SK-N-SH (cell line): ENCODE measurements around the gene ACAD10. TPM values are rescaled to one million over a fixed set of nuclear protein-coding genes. Genes with fewer than 3 reads are reported as not detected.

ENCODE experiments used
- CTCF ChIA-PET: fragments of 300-600, 350-600 bp; formaldehyde crosslinking; extraction: SDS; loops from one replicate; lab custom pipeline; 2021; lab: Yijun Ruan, JAX
- POLR2A ChIA-PET: fragments of 350-600 bp; sonication (Branson Sonifier 250); formaldehyde crosslinking; extraction: SDS; loops from one replicate; lab custom pipeline; 2020; ENCODE audit warnings: antibody characterized with exemption, inconsistent platforms; lab: Yijun Ruan, JAX
- DNase-seq: peaks from one replicate; pipeline ENCODE4 v3.0.0; 2012
- H2AFZ ChIP-seq: fragments of 200-600 bp; sonication (generic); 2 replicates; pipeline ENCODE4 v1.8.1; 2016; ENCODE audit warnings: antibody characterized with exemption, mild to moderate bottlenecking, low read depth
- H3F3A ChIP-seq: fragments of 200-600 bp; sonication (generic); replicated peaks from 2 replicates; pipeline ENCODE3; 2016; ENCODE audit warnings: antibody characterized with exemption, mild to moderate bottlenecking; ENCODE audit not compliant: insufficient read depth
- H3K27ac ChIP-seq, 2 experiments: fragments of 200-500 bp in 1 of 2; fragments of 200-600 bp in 1 of 2; sonication (Bioruptor generic) in 1 of 2; sonication (generic), shearing (Covaris generic) in 1 of 2; 2 replicates each; pipeline versions ENCODE4 v1.5.1 to v1.6.1; 2014 to 2016; ENCODE audit warnings: low read depth in 2 of 2, inconsistent platforms in 1 of 2, low read length in 1 of 2, mild to moderate bottlenecking in 1 of 2, mixed read lengths in 1 of 2
- H3K27me3 ChIP-seq: fragments of 200-600 bp; sonication (generic), shearing (Covaris generic); 2 replicates; pipeline ENCODE4 v1.6.1; 2016; ENCODE audit warnings: mixed run types; ENCODE audit not compliant: insufficient read depth
- H3K36me3 ChIP-seq, 2 experiments: fragments of 200-500 bp in 1 of 2; fragments of 200-600 bp in 1 of 2; sonication (Bioruptor generic) in 1 of 2; sonication (generic) in 1 of 2; replicated peaks in 1 of 2; 2 replicates each; pipeline versions ENCODE3 to v1.5.1; 2014 to 2016; ENCODE audit warnings: low read length in 1 of 2, mild to moderate bottlenecking in 1 of 2; ENCODE audit not compliant: insufficient read depth in 2 of 2, control insufficient read depth in 1 of 2
- H3K4me1 ChIP-seq, 2 experiments: fragments of 200-500 bp in 1 of 2; fragments of 200-600 bp in 1 of 2; sonication (Bioruptor generic) in 1 of 2; sonication (generic), shearing (Covaris generic) in 1 of 2; 2 replicates each; pipeline versions ENCODE4 v1.5.1 to v1.6.1; 2014 to 2016; ENCODE audit warnings: low read depth in 1 of 2, low read length in 1 of 2, mixed run types in 1 of 2; ENCODE audit not compliant: insufficient read depth in 2 of 2, control insufficient read depth in 1 of 2
- H3K4me2 ChIP-seq: fragments of 200-600 bp; sonication (generic), shearing (Covaris generic); 2 replicates; pipeline ENCODE4 v1.6.1; 2017; ENCODE audit warnings: mixed run types
- H3K4me3 ChIP-seq, 2 experiments: fragments of 200-500 bp in 1 of 2; fragments of 200-600 bp in 1 of 2; sonication (Bioruptor generic) in 1 of 2; sonication (generic), shearing (Covaris generic) in 1 of 2; 2 replicates each; pipeline versions ENCODE4 v1.5.1 to v1.8.1; 2014 to 2016; ENCODE audit warnings: low read depth in 2 of 2, inconsistent platforms in 1 of 2, low read length in 1 of 2, mild to moderate bottlenecking in 1 of 2, mixed read lengths in 1 of 2, moderate library complexity in 1 of 2
- H3K79me2 ChIP-seq: fragments of 200-600 bp; sonication (generic); 2 replicates; pipeline ENCODE4 v1.8.1; 2017; ENCODE audit warnings: mild to moderate bottlenecking; ENCODE audit not compliant: insufficient read depth
- H3K9ac ChIP-seq: fragments of 200-600 bp; sonication (generic); 2 replicates; pipeline ENCODE4 v1.6.1; 2017; ENCODE audit warnings: mixed run types
- H3K9me2 ChIP-seq: fragments of 200-600 bp; sonication (generic); 2 replicates; pipeline ENCODE4 v1.6.1; 2017; ENCODE audit warnings: mixed run types
- H3K9me3 ChIP-seq: fragments of 200-600 bp; sonication (generic); 2 replicates; pipeline ENCODE4 v1.6.1; 2017; ENCODE audit warnings: mixed run types, mild to moderate bottlenecking, moderate library complexity
- H4K20me1 ChIP-seq: fragments of 200-600 bp; sonication (generic); 2 replicates; pipeline ENCODE4 v1.6.1; 2017; ENCODE audit warnings: mild to moderate bottlenecking, mixed run types; ENCODE audit not compliant: insufficient read depth
- ELF1 ChIP-seq: IDR thresholded peaks from 2 replicates; pipeline ENCODE4 v1.4.0; 2012
- EP300 ChIP-seq, 2 experiments: IDR thresholded peaks; 2 replicates each; pipeline versions ENCODE4 v1.4.0 to v1.6.1; 2012; ENCODE audit warnings: borderline replicate concordance in 1 of 2, low read depth in 1 of 2, low read length in 1 of 2
- FOSL2 ChIP-seq: IDR thresholded peaks from 2 replicates; pipeline ENCODE4 v1.4.0; 2012; ENCODE audit warnings: low read depth, mild to moderate bottlenecking, moderate library complexity, borderline replicate concordance
- FOXJ3 ChIP-seq: sonication (generic); formaldehyde crosslinking; IDR thresholded peaks from 2 replicates; pipeline ENCODE4 v1.5.1; 2020; ENCODE audit warnings: mild to moderate bottlenecking, missing genetic modification reagents
- FOXM1 ChIP-seq: IDR thresholded peaks from 2 replicates; pipeline ENCODE4 v1.4.0; 2012; ENCODE audit warnings: low read depth, mild to moderate bottlenecking
- GABPA ChIP-seq: IDR thresholded peaks from 2 replicates; pipeline ENCODE4 v1.4.0; 2012; ENCODE audit warnings: low read depth, mild to moderate bottlenecking
- GATA2 ChIP-seq: sonication (generic); formaldehyde crosslinking; IDR thresholded peaks from 2 replicates; pipeline ENCODE4 v1.5.0; 2020; ENCODE audit warnings: mild to moderate bottlenecking, missing genetic modification reagents
- IRF3 ChIP-seq: fragments of 150-350 bp; IDR thresholded peaks from 2 replicates; pipeline ENCODE4 v1.6.1; 2016; ENCODE audit warnings: mild to moderate bottlenecking, low read depth, low read length
- JUND ChIP-seq: IDR thresholded peaks from 2 replicates; pipeline ENCODE4 v1.4.0; 2012
- MAX ChIP-seq: IDR thresholded peaks from 2 replicates; pipeline ENCODE4 v1.4.0; 2012; ENCODE audit warnings: low read depth
- NFIC ChIP-seq: IDR thresholded peaks from 2 replicates; pipeline ENCODE4 v1.4.0; 2012; ENCODE audit warnings: borderline replicate concordance
- NRF1 ChIP-seq: IDR thresholded peaks from 2 replicates; pipeline ENCODE4 v1.6.1; 2012; ENCODE audit warnings: low read depth, mild to moderate bottlenecking, low read length
- RAD21 ChIP-seq: IDR thresholded peaks from 2 replicates; pipeline ENCODE4 v1.6.1; 2012; ENCODE audit warnings: mild to moderate bottlenecking, low read length
- RCOR1 ChIP-seq: fragments of 150-350 bp; IDR thresholded peaks from 2 replicates; pipeline ENCODE4 v1.6.1; 2017; ENCODE audit warnings: antibody characterized with exemption, low read length
- REST ChIP-seq: IDR thresholded peaks from 2 replicates; pipeline ENCODE4 v1.6.1; 2012; ENCODE audit warnings: mild to moderate bottlenecking, low read depth, low read length, moderate library complexity
- RXRA ChIP-seq: IDR thresholded peaks from 2 replicates; pipeline ENCODE4 v1.4.0; 2012; ENCODE audit warnings: low read depth, mild to moderate bottlenecking, borderline replicate concordance
- SMC3 ChIP-seq: IDR thresholded peaks from 2 replicates; pipeline ENCODE4 v1.6.1; 2012; ENCODE audit warnings: low read depth, low read length, improper control_type of control experiment
- TCF12 ChIP-seq: IDR thresholded peaks from 2 replicates; pipeline ENCODE4 v1.4.0; 2012
- TEAD4 ChIP-seq: IDR thresholded peaks from 2 replicates; pipeline ENCODE4 v1.4.0; 2012; ENCODE audit warnings: mild to moderate bottlenecking, borderline replicate concordance; ENCODE audit not compliant: insufficient read depth
- YY1 ChIP-seq: IDR thresholded peaks from 2 replicates; pipeline ENCODE4 v1.4.0; 2012; ENCODE audit warnings: low read depth, mild to moderate bottlenecking
- WGBS: methylation state at CpG from one replicate; pipeline ENCODE4 v1.1.6; 2017; ENCODE audit warnings: low lambda C conversion rate; 5-methylcytosine and 5-hydroxymethylcytosine counted together
- polyA plus RNA-seq, 3 experiments: library from polyadenylated mRNA; depleted of rRNA; stranded (reverse); fragments of >200 nt; gene quantifications; 2 replicates each; pipeline ENCODE4 v1.2.3, GENCODE V29; 2012

ACAD10 gene
- polyA plus RNA-seq, 1 of the 3 experiments (the other 2 are of a cell fraction) = 24.6 TPM

- WGBS = 97% methylated on average over 7 of the region's 7 CpGs
- Histone ChIP-seq H3K36me3 (peaks cover 0 to 6% of the 10 kb centered on the region in 2 experiments), H3K4me1 (peaks cover 0 to 17% of the 10 kb centered on the region in 2 experiments; a peak in 1 of 4 replicates), H3K9ac (no peak overlapping the region), H3K4me2 (no peak overlapping the region), H3F3A (no peaks in the 10 kb centered on the region), H4K20me1 (no peaks in the 10 kb centered on the region), H3K4me3 (no peak overlapping the region), H3K9me2 (no peaks in the 10 kb centered on the region), H3K27ac (no peak overlapping the region), H3K27me3 (no peaks in the 10 kb centered on the region), H3K79me2 (no peaks in the 10 kb centered on the region), H2AFZ (no peak overlapping the region), H3K9me3 (no peaks in the 10 kb centered on the region)
- TF ChIP-seq JUND (no peak), NRF1 (no peak), FOSL2 (no peak), GABPA (no peak), REST (no peak), GATA2 (CRISPR knock-in tag) (no peak), IRF3 (no peak), FOXM1 (no peak), ELF1 (no peak), MAX (no peak), TCF12 (no peak), EP300 (IDR thresholded peaks at IDR 0.05; ENCODE audit: borderline replicate concordance in 1 of 2, low read depth in 1 of 2, low read length in 1 of 2) (no peak), RXRA (no peak), FOXJ3 (CRISPR knock-in tag) (no peak), RCOR1 (no peak), NFIC (no peak), SMC3 (no peak), RAD21 (no peak), YY1 (no peak), TEAD4 (no peak)
- no peak for DNase-seq
- ChIA-PET POLR2A (no interaction called here), CTCF (interaction anchor here (1.4 to 1.5 kb wide), 2 partner anchors 15 to 53 kb away, joined by 3 to 9 read pairs; no protein-coding TSS in a partner anchor)
Measured at GRCh38 chr12:111759271-111759670, 73.4 kb downstream of the ACAD10 start.
